PC-9 (cell line): Measurements from ENCODE around the gene TRIM43.

ENCODE experiments used
- EZH2 ChIP-seq: fragments of 200-600 bp; sonication (generic); IDR thresholded peaks from 2 replicates; pipeline ENCODE4 v1.8.0; 2017; ENCODE audit warnings: antibody characterized with exemption, low read depth
- TF ChIP-seq, protein P1 (sequence below): fragments of 200-600 bp; sonication (generic); conservative IDR thresholded peaks from 2 replicates; pipeline ENCODE4 v1.6.1; 2017; ENCODE audit warnings: mixed run types, antibody characterized with exemption, mild to moderate bottlenecking, moderate library complexity

- TF ChIP-seq, protein P1, sequence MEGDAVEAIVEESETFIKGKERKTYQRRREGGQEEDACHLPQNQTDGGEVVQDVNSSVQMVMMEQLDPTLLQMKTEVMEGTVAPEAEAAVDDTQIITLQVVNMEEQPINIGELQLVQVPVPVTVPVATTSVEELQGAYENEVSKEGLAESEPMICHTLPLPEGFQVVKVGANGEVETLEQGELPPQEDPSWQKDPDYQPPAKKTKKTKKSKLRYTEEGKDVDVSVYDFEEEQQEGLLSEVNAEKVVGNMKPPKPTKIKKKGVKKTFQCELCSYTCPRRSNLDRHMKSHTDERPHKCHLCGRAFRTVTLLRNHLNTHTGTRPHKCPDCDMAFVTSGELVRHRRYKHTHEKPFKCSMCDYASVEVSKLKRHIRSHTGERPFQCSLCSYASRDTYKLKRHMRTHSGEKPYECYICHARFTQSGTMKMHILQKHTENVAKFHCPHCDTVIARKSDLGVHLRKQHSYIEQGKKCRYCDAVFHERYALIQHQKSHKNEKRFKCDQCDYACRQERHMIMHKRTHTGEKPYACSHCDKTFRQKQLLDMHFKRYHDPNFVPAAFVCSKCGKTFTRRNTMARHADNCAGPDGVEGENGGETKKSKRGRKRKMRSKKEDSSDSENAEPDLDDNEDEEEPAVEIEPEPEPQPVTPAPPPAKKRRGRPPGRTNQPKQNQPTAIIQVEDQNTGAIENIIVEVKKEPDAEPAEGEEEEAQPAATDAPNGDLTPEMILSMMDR = no peak
- no peak for TF ChIP-seq EZH2
These were observed 15.9 kb upstream of the TRIM43 start for GRCh38 chr2:95575857-95576256.
